IMR-90 (cell line): Measurements from ENCODE around the gene ADGRG3. TPM values are rescaled to one million over a fixed set of nuclear protein-coding genes. Genes with fewer than 3 reads are reported as not detected.
"Not testable (repeated sequence)": the region's sequence is repeated elsewhere in the genome, so short reads cannot be mapped to it uniquely, and the experiment has no call there.

Experiments used
- ATAC-seq: fragments of 200-7000 bp; cut with Tn5 transposase; 2 replicates; pipeline ENCODE4 v1.9.1; 2020; ENCODE audit warnings: low read depth, mild to moderate bottlenecking, moderate library complexity
- BruUV-seq: library from RNA; stranded (reverse); fragments of 400-500 nt; replicated peaks from 2 replicates; lab custom pipeline; 2021; lab: Mats Ljungman, UMichigan
- CTCF ChIA-PET: fragments of 300-600 bp; formaldehyde crosslinking; extraction: SDS; loops from one replicate; lab custom pipeline; 2021; ENCODE audit warnings: antibody characterized with exemption; lab: Yijun Ruan, JAX
- POLR2A ChIA-PET: fragments of 300-600 bp; sonication (Branson Sonifier 250); formaldehyde crosslinking; loops from one replicate; lab custom pipeline; 2022; ENCODE audit warnings: antibody characterized with exemption; ENCODE audit not compliant: unreplicated experiment; lab: Charles Lee
- DNase-seq: peaks from one replicate; pipeline ENCODE4 v3.0.0; 2013
- H2AFZ ChIP-seq: replicated peaks from 2 replicates; pipeline ENCODE3; 2013; ENCODE audit warnings: low read length, mild to moderate bottlenecking; ENCODE audit not compliant: poor library complexity
- H2AK5ac ChIP-seq: 2 replicates; pipeline ENCODE4 v1.6.1; 2013; ENCODE audit warnings: low read depth, low read length, inconsistent platforms
- H2AK9ac ChIP-seq: replicated peaks from 2 replicates; pipeline ENCODE3; 2013; ENCODE audit warnings: mild to moderate bottlenecking, low read depth, low read length, moderate library complexity; ENCODE audit not compliant: poor library complexity
- H2BK120ac ChIP-seq: 2 replicates; pipeline ENCODE4 v1.6.1; 2013; ENCODE audit warnings: low read depth, low read length, inconsistent platforms
- H2BK15ac ChIP-seq: 3 replicates; pipeline ENCODE4 v1.6.1; 2013; ENCODE audit warnings: low read depth, low read length, inconsistent platforms
- H2BK20ac ChIP-seq: 2 replicates; pipeline ENCODE4 v1.6.1; 2013; ENCODE audit warnings: low read depth, mild to moderate bottlenecking, inconsistent platforms, low read length, moderate library complexity
- H2BK5ac ChIP-seq: 2 replicates; pipeline ENCODE4 v1.6.1; 2013; ENCODE audit warnings: mild to moderate bottlenecking, low read depth, low read length, inconsistent platforms; ENCODE audit not compliant: poor library complexity, severe bottlenecking
- H3K14ac ChIP-seq: replicated peaks from 2 replicates; pipeline ENCODE4 v1.6.1; 2013; ENCODE audit warnings: low read depth, low read length, inconsistent platforms
- H3K18ac ChIP-seq: 2 replicates; pipeline ENCODE4 v1.6.1; 2013; ENCODE audit warnings: low read depth, low read length, control low read depth
- H3K23ac ChIP-seq: 2 replicates; pipeline ENCODE4 v1.6.1; 2013; ENCODE audit warnings: low read depth, low read length, inconsistent platforms
- H3K27ac ChIP-seq: 2 replicates; pipeline ENCODE4 v1.5.1; 2013; ENCODE audit warnings: mild to moderate bottlenecking, control low read depth, low read length; ENCODE audit not compliant: insufficient read depth
- H3K27me3 ChIP-seq: 2 replicates; pipeline ENCODE4 v1.6.1; 2013; ENCODE audit warnings: low read length; ENCODE audit not compliant: control insufficient read depth, insufficient read depth
- H3K36me3 ChIP-seq: 2 replicates; pipeline ENCODE4 v1.6.1; 2013; ENCODE audit warnings: low read length, mixed read lengths; ENCODE audit not compliant: control insufficient read depth, insufficient read depth
- H3K4ac ChIP-seq: 2 replicates; pipeline ENCODE4 v1.6.1; 2013; ENCODE audit warnings: low read depth, low read length, inconsistent platforms
- H3K4me1 ChIP-seq: 2 replicates; pipeline ENCODE4 v1.6.1; 2013; ENCODE audit warnings: low read length, mixed read lengths; ENCODE audit not compliant: control insufficient read depth, insufficient read depth
- H3K4me2 ChIP-seq: 2 replicates; pipeline ENCODE4 v1.6.1; 2013; ENCODE audit warnings: low read depth, mild to moderate bottlenecking, control low read depth, low read length, moderate library complexity
- H3K4me3 ChIP-seq: 2 replicates; pipeline ENCODE4 v1.5.1; 2013; ENCODE audit warnings: low read depth, mild to moderate bottlenecking, control low read depth, low read length, moderate library complexity; ENCODE audit not compliant: insufficient read depth
- H3K56ac ChIP-seq: 2 replicates; pipeline ENCODE4 v1.6.1; 2013; ENCODE audit warnings: low read length, inconsistent platforms; ENCODE audit not compliant: insufficient read depth; ENCODE audit errors: extremely low read depth
- H3K79me1 ChIP-seq, 2 experiments: 2 replicates each; pipeline ENCODE4 v1.6.1; 2013; ENCODE audit warnings: low read length in 2 of 2, inconsistent platforms in 1 of 2, low read depth in 1 of 2
- H3K9ac ChIP-seq: 2 replicates; pipeline ENCODE4 v1.6.1; 2013; ENCODE audit warnings: low read depth, low read length, control low read depth
- H3K9me1 ChIP-seq: 2 replicates; pipeline ENCODE4 v1.6.1; 2013; ENCODE audit warnings: low read length, inconsistent platforms; ENCODE audit not compliant: insufficient read depth
- H3K9me3 ChIP-seq: 2 replicates; pipeline ENCODE4 v1.6.1; 2013; ENCODE audit warnings: low read length; ENCODE audit not compliant: control insufficient read depth, insufficient read depth
- H4K20me1 ChIP-seq: 2 replicates; pipeline ENCODE4 v1.6.1; 2013; ENCODE audit warnings: low read length, inconsistent platforms; ENCODE audit not compliant: insufficient read depth
- H4K5ac ChIP-seq: 2 replicates; pipeline ENCODE4 v1.6.1; 2013; ENCODE audit warnings: mild to moderate bottlenecking, low read depth, low read length, control low read depth
- H4K8ac ChIP-seq, 2 experiments: 2 replicates each; pipeline ENCODE4 v1.6.1; 2013; ENCODE audit warnings: low read depth in 2 of 2, low read length in 2 of 2, control low read depth in 1 of 2, inconsistent platforms in 1 of 2
- H4K91ac ChIP-seq: 2 replicates; pipeline ENCODE4 v1.6.1; 2013; ENCODE audit warnings: low read depth, low read length, inconsistent platforms; ENCODE audit not compliant: insufficient read depth
- BHLHE40 ChIP-seq: fragments of 150-350 bp; IDR thresholded peaks from 2 replicates; pipeline ENCODE4 v1.6.1; 2016; ENCODE audit warnings: mild to moderate bottlenecking, low read depth, low read length
- CEBPB ChIP-seq: IDR thresholded peaks from 2 replicates; pipeline ENCODE4 v1.6.1; 2012; ENCODE audit warnings: low read depth, low read length, improper control_type of control experiment
- MXI1 ChIP-seq: IDR thresholded peaks from 2 replicates; pipeline ENCODE4 v1.6.1; 2012; ENCODE audit warnings: low read depth, mild to moderate bottlenecking, low read length, moderate library complexity, borderline replicate concordance
- NFE2L2 ChIP-seq: fragments of 150-350 bp; IDR thresholded peaks from 2 replicates; pipeline ENCODE4 v1.6.1; 2016; ENCODE audit warnings: low read depth, mild to moderate bottlenecking, low read length
- POLR2A ChIP-seq: IDR thresholded peaks from 2 replicates; pipeline ENCODE4 v1.6.1; 2012; ENCODE audit warnings: mild to moderate bottlenecking, low read depth, low read length
- RFX5 ChIP-seq: IDR thresholded peaks from 2 replicates; pipeline ENCODE4 v1.8.0; 2012; ENCODE audit warnings: low read depth, mild to moderate bottlenecking, low read length, moderate library complexity
- WGBS, 2 experiments: methylation state at CpG; one replicate each; pipeline versions ENCODE4 v1.1.5 to v1.1.7; 2013; ENCODE audit warnings: missing lambda C conversion rate in 2 of 2; ENCODE audit not compliant: insufficient read length in 1 of 2; ENCODE audit errors: extremely low coverage in 2 of 2; 5-methylcytosine and 5-hydroxymethylcytosine counted together
- dilution Hi-C: fragments of 300-500 bp; cut with HindIII; formaldehyde crosslinking; loops from one replicate; pipeline ENCODE4 v1.14.3; 2018; ENCODE audit warnings: low sequenced_read_pairs; ENCODE audit not compliant: unreplicated experiment
- in situ Hi-C: fragments of 300-500 bp; cut with MboI; formaldehyde crosslinking; loops from 3 replicates; pipeline ENCODE4 v1.14.3; 2019; ENCODE audit warnings: low sequenced_read_pairs, inconsistent platforms, mixed read lengths
- intact Hi-C: fragments of 100-400 bp; cut with micrococcal nuclease; formaldehyde crosslinking; loops from 2 replicates; pipeline ENCODE4 v1.10.0; 2022
- polyA plus RNA-seq, 3 experiments: library from polyadenylated mRNA; depleted of rRNA; stranded (reverse); fragments of >200 nt; gene quantifications; 2 replicates each; pipeline ENCODE4 v1.2.3, GENCODE V29; 2012; ENCODE audit warnings: low replicate concordance in 1 of 3
- total RNA-seq: library from RNA; depleted of rRNA; stranded (reverse); fragments of >200 nt; gene quantifications from 2 replicates; pipeline ENCODE4 v1.2.3, GENCODE V29; 2012

ADGRG3 gene
- total and polyA plus RNA-seq, 2 of the 4 experiments (the other 2 are of a cell fraction), result not detected

- no peak for TF ChIP-seq BHLHE40
- no peak for TF ChIP-seq MXI1
- no peak for TF ChIP-seq CEBPB
- no peak for TF ChIP-seq NFE2L2
- TF ChIP-seq POLR2A, result no peak
- TF ChIP-seq RFX5, result no peak
These were observed 61.0 kb downstream of the ADGRG3 start (continued) for GRCh38 chr16:57729182-57729484.

GRCh38 chr16:57729852-57730251, 61.7 kb downstream of the ADGRG3 start:
- ATAC-seq, CTCF ChIA-PET, intact Hi-C loops: not testable (repeated sequence)

More at GRCh38 chr16:57729852-57730251, 61.7 kb downstream of the ADGRG3 start:
- DNase-seq, H3K27me3 ChIP-seq, H3K4me2 ChIP-seq, H2AK9ac ChIP-seq, H3K56ac ChIP-seq, H3K4me1 ChIP-seq, H2BK15ac ChIP-seq, H4K91ac ChIP-seq, H3K9me3 ChIP-seq, POLR2A ChIA-PET, H4K5ac ChIP-seq, H2AK5ac ChIP-seq, dilution Hi-C loops, H4K8ac ChIP-seq, in situ Hi-C loops, H3K14ac ChIP-seq, H3K18ac ChIP-seq, H2BK120ac ChIP-seq, H3K36me3 ChIP-seq, H3K4ac ChIP-seq, H3K9ac ChIP-seq, BruUV-seq, H4K20me1 ChIP-seq, H3K4me3 ChIP-seq, H3K27ac ChIP-seq, H3K23ac ChIP-seq, H3K79me1 ChIP-seq, H2BK5ac ChIP-seq, H2BK20ac ChIP-seq, H2AFZ ChIP-seq, H3K9me1 ChIP-seq: not testable (repeated sequence)
- WGBS, 2 experiments, result 77 to 100% methylated on average over 1 to 6 of the region's 6 CpGs
